ENCODE measurements around the gene PFKL.

The PFKL gene

DNA sequence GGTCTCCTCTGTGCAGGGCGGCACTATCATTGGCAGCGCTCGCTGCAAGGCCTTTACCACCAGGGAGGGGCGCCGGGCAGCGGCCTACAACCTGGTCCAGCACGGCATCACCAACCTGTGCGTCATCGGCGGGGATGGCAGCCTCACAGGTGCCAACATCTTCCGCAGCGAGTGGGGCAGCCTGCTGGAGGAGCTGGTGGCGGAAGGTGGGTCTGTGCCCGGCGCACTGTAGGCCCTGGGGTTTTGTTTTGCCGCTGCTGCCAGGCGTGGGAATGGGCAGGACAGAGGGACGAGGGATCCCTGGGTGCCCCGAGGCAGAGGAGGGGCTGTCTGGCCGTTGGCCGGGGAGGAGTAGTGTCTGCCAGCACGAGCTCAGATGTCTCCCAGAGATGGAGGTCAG is 12.2 kb downstream of the PFKL start:
- DNase-seq (ENCODE audit: low read depth in 4 of 4, low spot score in 1 of 4) = no peak

- no peak for DNase-seq (ENCODE audit: low read depth in 4 of 4, low spot score in 1 of 4)
These were observed 12.9 kb downstream of the PFKL start for GRCh38 chr21:44312716-44313115.

GRCh38 chr21:44313451-44313850 is 13.6 kb downstream of the PFKL start:
- no peak for DNase-seq (ENCODE audit: low read depth in 4 of 4, low spot score in 1 of 4)

GRCh38 chr21:44314128-44314527 is 14.3 kb downstream of the PFKL start:
- no peak for DNase-seq (ENCODE audit: low read depth in 4 of 4, low spot score in 1 of 4)

- DNase-seq (ENCODE audit: low read depth in 4 of 4, low spot score in 1 of 4) = no peak
These were observed 14.7 kb downstream of the PFKL start for GRCh38 chr21:44314561-44314960.

- DNase-seq (ENCODE audit: low read depth in 4 of 4, low spot score in 1 of 4) = no peak
These were observed 15.9 kb downstream of the PFKL start for GRCh38 chr21:44315691-44316203.

- DNase-seq (ENCODE audit: low read depth in 4 of 4, low spot score in 1 of 4) = no peak
These were observed 16.5 kb downstream of the PFKL start for GRCh38 chr21:44316277-44316900.

GRCh38 chr21:44317241-44317782 is 17.5 kb downstream of the PFKL start:
- no peak for DNase-seq (ENCODE audit: low read depth in 4 of 4, low spot score in 1 of 4)

- no peak for DNase-seq (ENCODE audit: low read depth in 4 of 4, low spot score in 1 of 4)
These were observed 18.0 kb downstream of the PFKL start for GRCh38 chr21:44317871-44318270.

- no peak for DNase-seq (ENCODE audit: low read depth in 4 of 4, low spot score in 1 of 4)
These were observed 18.8 kb downstream of the PFKL start for GRCh38 chr21:44318489-44319285.

DNA sequence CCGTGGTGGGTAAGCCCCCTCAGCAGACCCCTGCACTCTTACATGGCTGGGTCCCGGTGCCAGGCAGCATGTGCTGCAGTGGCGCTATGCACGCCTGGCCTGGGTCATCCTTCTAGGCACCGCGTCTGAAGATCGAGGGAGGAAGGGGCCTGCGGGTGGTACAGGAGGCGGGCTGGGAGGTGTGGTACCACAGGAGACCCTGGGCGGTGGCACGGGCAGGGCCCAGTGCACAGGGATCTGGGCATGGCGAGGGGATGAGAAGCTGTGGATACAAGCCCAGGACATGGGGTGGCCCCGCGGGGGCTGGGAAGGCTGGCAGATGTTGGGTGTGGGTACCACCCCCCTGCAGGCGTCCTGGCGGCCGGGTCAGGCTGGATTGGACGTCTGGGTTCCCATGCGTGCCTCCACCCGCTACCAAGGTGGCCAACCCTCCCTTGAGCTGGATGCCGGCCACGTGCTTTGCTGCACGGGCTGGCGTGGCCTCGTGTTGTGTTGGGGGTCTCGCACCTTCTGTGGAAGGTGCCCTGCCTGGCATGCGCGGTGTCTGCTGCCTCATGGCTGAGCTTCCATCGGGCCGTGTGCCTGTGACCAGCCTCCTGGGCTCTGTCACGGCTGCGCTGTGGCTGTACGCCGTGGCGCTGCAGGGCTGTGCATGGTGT is 19.7 kb downstream of the PFKL start:
- DNase-seq (ENCODE audit: low read depth in 4 of 4, low spot score in 1 of 4) = no peak

DNA sequence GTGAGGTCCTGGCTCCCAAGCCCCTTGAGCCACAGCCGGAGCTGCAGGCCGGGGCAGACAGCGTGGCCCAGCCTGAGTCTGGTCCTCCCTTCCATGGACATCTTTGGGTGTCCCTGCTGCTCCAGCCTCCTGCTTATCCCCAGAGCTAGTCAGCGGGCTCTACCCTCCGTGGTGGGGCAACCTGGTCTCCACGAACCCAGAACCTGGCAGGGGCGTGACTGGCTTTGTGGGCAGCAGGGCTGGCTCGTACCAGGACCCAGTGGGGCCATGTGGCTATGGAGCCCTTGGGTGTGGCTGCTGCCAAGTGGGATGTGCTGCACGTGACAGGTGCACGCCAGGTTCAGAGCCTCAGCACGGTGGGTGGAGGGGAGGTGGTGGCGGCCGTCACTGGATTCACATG is 21.0 kb downstream of the PFKL start:
- DNase-seq (ENCODE audit: low read depth in 4 of 4, low spot score in 1 of 4) = no peak

DNA sequence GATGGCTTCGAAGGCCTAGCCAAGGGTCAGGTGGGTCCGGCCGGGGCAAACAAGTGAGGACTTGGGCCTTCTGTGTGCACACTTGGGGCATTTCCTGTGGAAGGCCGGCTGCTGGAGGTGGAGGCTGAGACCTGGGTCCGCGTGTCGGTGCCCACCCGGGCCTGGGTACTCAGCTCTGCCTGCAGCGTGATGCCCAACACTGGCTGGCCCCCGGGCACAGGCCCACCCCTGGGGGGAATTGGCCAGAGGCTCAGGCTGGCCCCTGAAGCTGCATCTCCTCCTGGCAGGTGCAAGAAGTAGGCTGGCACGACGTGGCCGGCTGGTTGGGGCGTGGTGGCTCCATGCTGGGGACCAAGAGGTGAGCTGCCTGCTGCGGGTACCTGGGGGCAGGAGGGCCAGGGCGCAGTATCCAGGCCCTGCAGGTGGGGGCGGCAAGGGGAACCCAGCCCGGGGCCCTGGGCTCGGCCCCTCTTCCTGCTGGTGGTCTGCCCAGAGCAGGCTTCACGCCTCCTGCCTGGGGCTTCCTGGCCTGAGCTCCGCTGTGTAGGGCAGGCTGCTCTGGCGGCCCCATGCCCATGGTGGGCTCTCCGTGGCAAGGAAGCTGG is 22.1 kb downstream of the PFKL start:
- DNase-seq (ENCODE audit: low read depth in 4 of 4, low spot score in 1 of 4) = no peak

GRCh38 chr21:44322621-44323325 is 22.9 kb downstream of the PFKL start:
- no peak for DNase-seq (ENCODE audit: low read depth in 4 of 4, low spot score in 1 of 4)

DNA sequence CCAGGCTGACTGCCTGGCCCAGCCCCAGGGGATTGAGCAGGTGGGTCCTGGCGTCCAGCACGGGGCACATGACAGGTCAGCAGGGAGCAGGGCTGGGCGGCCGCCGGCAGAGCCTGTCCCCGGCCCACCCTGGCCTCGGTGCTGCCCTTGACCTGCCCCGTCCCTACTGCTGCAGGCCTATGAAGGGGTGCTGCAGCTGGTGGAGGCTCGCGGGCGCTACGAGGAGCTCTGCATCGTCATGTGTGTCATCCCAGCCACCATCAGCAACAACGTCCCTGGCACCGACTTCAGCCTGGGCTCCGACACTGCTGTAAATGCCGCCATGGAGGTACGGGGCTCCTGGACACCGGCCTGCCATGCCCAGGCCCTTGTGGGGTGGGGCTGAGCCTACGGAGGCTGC is 23.7 kb downstream of the PFKL start:
- no peak for DNase-seq (ENCODE audit: low read depth in 4 of 4, low spot score in 1 of 4)

GRCh38 chr21:44324106-44324853 is 24.4 kb downstream of the PFKL start:
- DNase-seq (ENCODE audit: low read depth in 4 of 4, low spot score in 1 of 4) = no peak

DNA sequence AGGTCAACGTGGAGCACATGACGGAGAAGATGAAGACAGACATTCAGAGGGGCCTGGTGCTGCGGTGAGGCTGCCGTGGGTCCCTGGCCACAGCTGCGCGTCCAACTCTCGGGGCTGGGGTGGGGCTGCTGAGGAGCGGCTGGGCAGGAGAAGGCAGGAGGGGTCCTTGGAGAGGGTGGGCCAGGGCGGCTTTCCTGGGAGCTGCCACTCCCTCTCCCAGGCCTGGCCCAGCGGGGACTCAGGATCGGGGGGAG is 24.9 kb downstream of the PFKL start:
- no peak for DNase-seq (ENCODE audit: low read depth in 4 of 4, low spot score in 1 of 4)

GRCh38 chr21:44325386-44326271 is 25.8 kb downstream of the PFKL start:
- no peak for DNase-seq (ENCODE audit: low read depth in 4 of 4, low spot score in 1 of 4)

GRCh38 chr21:44326272-44326647 is 26.4 kb downstream of the PFKL start:
- no peak for DNase-seq (ENCODE audit: low read depth in 4 of 4, low spot score in 1 of 4)

Measured in stimulated activated CD4-positive, alpha-beta T cell treated with anti-CD3 and anti-CD28 coated beads, Interleukin-1b, Interleukin-23, amount 100 ng/mL, for 24 hours (primary cell).